Loucy (cell line): ENCODE results near the gene FLT1.

Experiments
- CTCF ChIP-seq: fragments of 200-600 bp; sonication (generic); conservative IDR thresholded peaks from 2 replicates; pipeline ENCODE4 v1.5.1; 2014; ENCODE audit warnings: mild to moderate bottlenecking, antibody characterized with exemption, low read length
- EZH2phosphoT487 ChIP-seq: fragments of 200-600 bp; IDR thresholded peaks from 2 replicates; pipeline ENCODE4 v1.6.1; 2018; ENCODE audit warnings: antibody characterized with exemption, mild to moderate bottlenecking, moderate library complexity, borderline replicate concordance

- TF ChIP-seq CTCF (no peak), EZH2phosphoT487 (no peak)
Measured at GRCh38 chr13:28258417-28258816, 236.5 kb downstream of the FLT1 start.
